Caco-2 (cell line): Measurements from ENCODE around the gene GMIP. TPM values are rescaled to one million over a fixed set of nuclear protein-coding genes. Genes with fewer than 3 reads are reported as not detected.
A peak's percentile ranks its signal among the peaks of the same experiment; 100 is the strongest.
"Not testable (repeated sequence)": the region's sequence is repeated elsewhere in the genome, so short reads cannot be mapped to it uniquely, and the experiment has no call there.

Experiments used
- BruUV-seq: library from RNA; stranded (reverse); fragments of 400-500 nt; replicated peaks from 2 replicates; lab custom pipeline; 2021; lab: Mats Ljungman, UMichigan
- CTCF ChIA-PET: fragments of 300-600 bp; sonication (Branson Sonifier 250); formaldehyde crosslinking; loops from one replicate; lab custom pipeline; 2022; ENCODE audit warnings: antibody characterized with exemption; lab: Charles Lee
- POLR2A ChIA-PET: fragments of 300-600 bp; sonication (Branson Sonifier 250); formaldehyde crosslinking; loops from one replicate; lab custom pipeline; 2022; ENCODE audit warnings: antibody characterized with exemption; lab: Charles Lee
- DNase-seq, 2 experiments: peaks; one replicate each; pipeline versions ENCODE4 v3.0.0 to v3.0.0-alpha.2; 2020 to 2022
- H3K27me3 ChIP-seq: replicated peaks from 2 replicates; pipeline ENCODE4 v1.6.0; 2011; ENCODE audit warnings: low read length; ENCODE audit not compliant: control insufficient read depth, insufficient read depth
- H3K36me3 ChIP-seq: 2 replicates; pipeline ENCODE4 v1.5.1; 2011; ENCODE audit warnings: low read length; ENCODE audit not compliant: control insufficient read depth, insufficient read depth
- H3K4me1 ChIP-seq: fragments of 250-450 bp; sonication (Bioruptor Pico); 2 replicates; pipeline ENCODE4 v1.5.1; 2020; ENCODE audit warnings: mild to moderate bottlenecking
- H3K4me3 ChIP-seq: 2 replicates; pipeline ENCODE4 v1.5.1; 2011; ENCODE audit warnings: low read depth, mild to moderate bottlenecking, control low read depth, low read length
- H3K9me3 ChIP-seq: fragments of 250-450 bp; sonication (Bioruptor Pico); 2 replicates; pipeline ENCODE4 v1.5.1; 2020; ENCODE audit warnings: mild to moderate bottlenecking, moderate library complexity
- H3K27ac Mint-ChIP-seq: one replicate; pipeline ENCODE4 v1.8.0; 2022; ENCODE audit warnings: mixed read lengths; ENCODE audit not compliant: unreplicated experiment
- H3K27me3 Mint-ChIP-seq: one replicate; pipeline ENCODE4 v1.8.0; 2022; ENCODE audit warnings: mixed read lengths; ENCODE audit not compliant: insufficient read depth, unreplicated experiment
- H3K36me3 Mint-ChIP-seq: one replicate; pipeline ENCODE4 v1.8.0; 2022; ENCODE audit warnings: mild to moderate bottlenecking, mixed read lengths; ENCODE audit not compliant: insufficient read depth, unreplicated experiment
- H3K4me1 Mint-ChIP-seq: one replicate; pipeline ENCODE4 v1.8.0; 2022; ENCODE audit warnings: low read depth, mixed read lengths; ENCODE audit not compliant: unreplicated experiment
- H3K4me3 Mint-ChIP-seq: one replicate; pipeline ENCODE4 v1.8.0; 2022; ENCODE audit warnings: mild to moderate bottlenecking, moderate library complexity, mixed read lengths; ENCODE audit not compliant: unreplicated experiment
- H3K9me3 Mint-ChIP-seq: one replicate; pipeline ENCODE4 v1.8.0; 2022; ENCODE audit warnings: mixed read lengths; ENCODE audit not compliant: unreplicated experiment
- intact Hi-C: fragments of 100-400 bp; cut with micrococcal nuclease; formaldehyde crosslinking; loops from one replicate; pipeline ENCODE4 v1.10.0; 2022; ENCODE audit not compliant: unreplicated experiment
- total RNA-seq: library from RNA; stranded (reverse); gene quantifications from 2 replicates; pipeline ENCODE4 v1.2.3, GENCODE V29; 2022
- TF ChIP-seq, protein P1 (sequence below), 2 experiments: fragments of 200-600 bp in 1 of 2; IDR thresholded peaks; 1 replicate in 1 of 2; 2 replicates in 1 of 2; pipeline versions ENCODE4 v1.5.1 to v1.8.0; 2011 to 2022; ENCODE audit warnings: antibody characterized with exemption in 1 of 2, control low read depth in 1 of 2, inconsistent platforms in 1 of 2, low read depth in 1 of 2, low read length in 1 of 2, mild to moderate bottlenecking in 1 of 2, moderate library complexity in 1 of 2; ENCODE audit not compliant: insufficient read depth in 1 of 2, severe bottlenecking in 1 of 2, unreplicated experiment in 1 of 2

Gene GMIP
- total RNA-seq, 1 experiment from 2014 or later = 8.6 TPM

DNA sequence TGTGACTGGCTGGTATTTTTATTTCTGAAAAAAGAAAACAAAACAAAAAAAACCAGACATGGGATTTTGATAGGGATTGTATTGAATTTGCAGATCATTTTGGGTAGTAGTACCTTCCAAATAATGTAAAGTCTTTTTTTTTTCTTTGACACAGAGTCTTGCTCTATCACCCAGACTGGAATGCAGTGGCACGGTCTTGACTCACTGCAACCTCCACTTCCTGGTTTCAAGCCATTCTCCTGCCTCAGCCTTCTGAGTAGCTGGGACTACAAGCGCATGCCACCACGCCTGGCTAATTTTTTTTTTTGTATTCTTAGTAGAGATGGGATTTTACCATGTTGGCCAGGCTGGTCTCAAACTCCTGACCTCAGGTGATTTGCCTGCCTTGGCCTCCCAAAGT lies 29.4 kb upstream of the GMIP start:
- H3K4me1 ChIP-seq = peaks cover 9% of the 10 kb centered on the region
- Mint-ChIP-seq H3K4me3 (no peak overlapping the region), H3K27ac (no peak overlapping the region), H3K36me3 (peaks cover 66% of the 10 kb centered on the region), H3K27me3 (no peaks in the 10 kb centered on the region), H3K4me1 (no peaks in the 10 kb centered on the region), H3K9me3 (peaks cover 6% of the 10 kb centered on the region)
- H3K4me3 ChIP-seq = no peak overlapping the region
- CTCF ChIA-PET = no interaction called here
- peaks cover 17% of the 10 kb centered on the region; the same call in 1 of the 2 replicates for H3K9me3 ChIP-seq
- H3K36me3 ChIP-seq = no peaks in the 10 kb centered on the region; the same call in none of the 2 replicates
- no TSS peak for BruUV-seq
- no peaks in the 10 kb centered on the region for H3K27me3 ChIP-seq
- POLR2A ChIA-PET = no interaction called here
- TF ChIP-seq, protein P1, sequence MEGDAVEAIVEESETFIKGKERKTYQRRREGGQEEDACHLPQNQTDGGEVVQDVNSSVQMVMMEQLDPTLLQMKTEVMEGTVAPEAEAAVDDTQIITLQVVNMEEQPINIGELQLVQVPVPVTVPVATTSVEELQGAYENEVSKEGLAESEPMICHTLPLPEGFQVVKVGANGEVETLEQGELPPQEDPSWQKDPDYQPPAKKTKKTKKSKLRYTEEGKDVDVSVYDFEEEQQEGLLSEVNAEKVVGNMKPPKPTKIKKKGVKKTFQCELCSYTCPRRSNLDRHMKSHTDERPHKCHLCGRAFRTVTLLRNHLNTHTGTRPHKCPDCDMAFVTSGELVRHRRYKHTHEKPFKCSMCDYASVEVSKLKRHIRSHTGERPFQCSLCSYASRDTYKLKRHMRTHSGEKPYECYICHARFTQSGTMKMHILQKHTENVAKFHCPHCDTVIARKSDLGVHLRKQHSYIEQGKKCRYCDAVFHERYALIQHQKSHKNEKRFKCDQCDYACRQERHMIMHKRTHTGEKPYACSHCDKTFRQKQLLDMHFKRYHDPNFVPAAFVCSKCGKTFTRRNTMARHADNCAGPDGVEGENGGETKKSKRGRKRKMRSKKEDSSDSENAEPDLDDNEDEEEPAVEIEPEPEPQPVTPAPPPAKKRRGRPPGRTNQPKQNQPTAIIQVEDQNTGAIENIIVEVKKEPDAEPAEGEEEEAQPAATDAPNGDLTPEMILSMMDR (IDR thresholded peaks at IDR 0.05; ENCODE audit: insufficient read depth in 1 of 2, low read depth in 1 of 2, low read length in 1 of 2, severe bottlenecking in 1 of 2, unreplicated experiment in 1 of 2) = no peak
- no peak for DNase-seq
- intact Hi-C loops = no loop called here

DNA sequence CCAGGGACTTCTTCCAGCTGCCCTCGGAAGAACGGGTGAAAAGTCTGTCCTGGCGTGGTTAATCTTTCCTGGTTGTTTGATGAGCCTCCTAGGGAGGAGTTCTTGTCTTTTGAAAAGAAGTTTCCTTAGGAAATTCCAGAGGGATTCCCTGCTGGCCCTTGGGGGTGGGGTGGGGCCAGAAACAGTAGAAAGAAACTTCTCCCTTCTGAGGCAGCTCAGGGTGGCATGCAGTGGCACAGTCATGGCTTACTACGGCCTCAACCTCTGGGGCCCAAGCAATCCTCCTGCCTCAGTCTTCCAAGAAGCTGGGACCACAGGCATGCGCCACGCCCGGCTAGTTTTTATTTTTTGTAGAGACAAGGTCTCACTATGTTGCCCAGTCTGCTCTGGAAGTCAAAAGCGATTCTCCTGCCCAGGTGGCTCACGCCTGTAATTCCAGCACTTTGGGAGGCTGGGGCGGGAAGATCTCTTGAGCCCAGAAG lies 26.7 kb upstream of the GMIP start:
- TF ChIP-seq, protein P1 (IDR thresholded peaks at IDR 0.05; ENCODE audit: insufficient read depth in 1 of 2, low read depth in 1 of 2, low read length in 1 of 2, severe bottlenecking in 1 of 2, unreplicated experiment in 1 of 2) = no peak
- Mint-ChIP-seq H3K4me1 (no peaks in the 10 kb centered on the region), H3K4me3 (peak overlapping the region; percentile 76), H3K27me3 (no peaks in the 10 kb centered on the region), H3K9me3 (no peaks in the 10 kb centered on the region), H3K36me3 (peaks cover 45% of the 10 kb centered on the region), H3K27ac (peak overlapping the region; percentile 88)
- CTCF ChIA-PET = no interaction called here
- Histone ChIP-seq H3K9me3 (no peaks in the 10 kb centered on the region), H3K4me1 (peaks cover 9% of the 10 kb centered on the region), H3K36me3 (no peaks in the 10 kb centered on the region; the same call in 1 of the 2 replicates), H3K4me3 (peak overlapping the region; percentile 86), H3K27me3 (no peaks in the 10 kb centered on the region)
- intact Hi-C loops = no loop called here
- DNase-seq = no peak
- no TSS peak for BruUV-seq
- POLR2A ChIA-PET = no interaction called here

DNA sequence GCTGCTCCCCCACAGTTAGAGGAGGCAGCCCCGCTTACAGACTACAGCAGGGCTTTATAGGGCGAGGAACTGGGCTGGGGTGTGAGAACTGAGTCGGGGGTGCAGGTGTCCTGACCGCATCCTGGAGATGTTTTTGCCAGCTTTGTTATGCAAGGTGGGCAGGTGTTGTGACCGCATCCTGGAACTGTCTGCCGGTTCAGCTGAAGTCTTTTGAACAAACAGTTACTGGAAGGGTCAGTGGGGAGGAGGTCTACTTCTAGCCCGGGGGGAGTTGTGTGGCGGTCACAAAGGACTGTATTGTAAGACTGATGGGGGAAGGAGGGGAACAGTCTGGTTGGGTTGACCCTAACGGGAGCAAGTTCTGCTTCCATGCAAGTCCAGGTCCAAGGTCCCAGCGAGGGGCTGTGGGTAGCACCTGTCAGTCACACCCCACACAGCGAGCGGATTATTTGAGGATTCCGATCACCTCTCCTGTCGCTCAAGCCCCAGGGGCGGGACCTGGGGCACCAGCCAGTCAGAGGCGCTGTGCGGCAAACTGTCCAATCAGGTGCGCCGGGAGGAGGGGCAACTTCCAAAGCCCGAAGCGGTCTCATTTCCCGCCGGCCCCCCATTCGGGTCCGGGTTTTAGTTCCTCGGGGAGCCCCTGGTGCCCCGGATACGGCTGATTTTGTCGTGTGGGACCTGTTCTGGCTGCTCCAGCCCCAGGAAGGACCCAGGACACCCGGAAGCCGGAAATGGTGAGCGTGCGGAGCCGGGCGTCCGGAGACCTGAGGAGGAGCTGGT lies 25.0 kb upstream of the GMIP start, which contains the start of gene ZNF101:
Gene ZNF101, plus strand, starts transcription at position 610 of the 783 bp plus-strand sequence. Its CDS starts 125 bp downstream, at position 735.
- Mint-ChIP-seq H3K36me3 (peaks cover 38% of the 10 kb centered on the region), H3K4me1 (no peaks in the 10 kb centered on the region), H3K27ac (peak within 1 kb of the TSS; percentile 88), H3K27me3 (no peaks in the 10 kb centered on the region), H3K4me3 (peak within 1 kb of the TSS; percentile 76), H3K9me3 (no peaks in the 10 kb centered on the region)
- TF ChIP-seq, protein P1 (IDR thresholded peaks at IDR 0.05; ENCODE audit: insufficient read depth in 1 of 2, low read depth in 1 of 2, low read length in 1 of 2, severe bottlenecking in 1 of 2, unreplicated experiment in 1 of 2) = no peak
- BruUV-seq = no TSS peak
- intact Hi-C loops = loop anchor here (1.0 to 10.0 kb wide), 2 partner anchors 108 to 196 kb away; partner anchors contain the start of gene ZNF253
- no peaks in the 10 kb centered on the region for H3K9me3 ChIP-seq
- H3K4me3 ChIP-seq = peak within 1 kb of the TSS; percentile 86
- ChIA-PET POLR2A (interaction anchor here (0.6 to 1.0 kb wide), 3 partner anchors 108 to 198 kb away, joined by 4 to 5 read pairs (median 4); partner anchors contain the start of gene ZNF253), CTCF (interaction anchor here (1.2 kb wide), 1 partner anchor 108 kb away, joined by 3 read pairs; no protein-coding TSS in a partner anchor)
- H3K36me3 ChIP-seq = no peaks in the 10 kb centered on the region; the same call in 1 of the 2 replicates
- DNase-seq = peak; percentile 94 to 95
- H3K4me1 ChIP-seq = peaks cover 9% of the 10 kb centered on the region
- H3K27me3 ChIP-seq = no peaks in the 10 kb centered on the region

DNA sequence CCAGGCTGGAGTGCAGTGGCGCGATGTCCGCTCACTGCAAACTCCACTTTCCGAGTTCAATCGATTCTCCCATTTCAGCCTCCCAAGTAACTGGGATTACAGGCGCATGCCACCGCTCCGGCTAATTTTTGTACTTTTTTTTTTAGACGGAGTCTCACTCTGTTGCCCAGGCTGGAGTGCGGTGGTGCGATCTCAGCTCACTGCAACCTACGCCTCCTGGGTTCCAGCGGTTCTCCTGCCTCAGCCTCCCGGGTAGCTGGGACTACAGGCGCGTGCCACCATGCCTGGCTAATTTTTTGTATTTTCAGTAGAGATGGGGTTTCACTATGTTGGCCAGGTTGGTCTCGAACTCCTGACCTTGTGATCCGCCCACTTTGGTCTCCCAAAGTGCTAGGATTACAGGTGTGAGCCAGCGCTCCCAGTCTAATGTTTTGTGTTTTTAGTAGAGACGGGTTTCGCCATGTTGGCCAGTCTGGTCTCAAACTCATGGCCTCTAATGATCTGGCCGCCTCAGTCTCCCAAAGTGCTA lies 22.0 kb upstream of the GMIP start:
- CTCF ChIA-PET, H3K27me3 ChIP-seq, BruUV-seq, H3K4me3 ChIP-seq, H3K27ac Mint-ChIP-seq, H3K36me3 ChIP-seq, DNase-seq, H3K4me1 ChIP-seq, H3K4me1 Mint-ChIP-seq, H3K4me3 Mint-ChIP-seq, H3K27me3 Mint-ChIP-seq, H3K9me3 ChIP-seq, H3K9me3 Mint-ChIP-seq: not testable (repeated sequence)
- peaks cover 24% of the 10 kb centered on the region for H3K36me3 Mint-ChIP-seq
- intact Hi-C loops = loop anchor here (10.0 kb wide), 1 partner anchor 199 kb away; the partner anchor contains the start of gene ZNF253
- POLR2A ChIA-PET = interaction anchor here (0.7 kb wide), 1 partner anchor 248 kb away, joined by 3 read pairs; no protein-coding TSS in a partner anchor
